GM13977 (cell line): ENCODE results near the gene SLC38A6.

ENCODE experiments used
- DNase-seq: peaks from one replicate; pipeline ENCODE4 v3.0.0; 2012; ENCODE audit warnings: low spot score
- CTCF ChIP-seq: IDR thresholded peaks from 2 replicates; pipeline ENCODE4 v1.5.1; 2012; ENCODE audit warnings: mild to moderate bottlenecking, control low read depth; ENCODE audit not compliant: insufficient read depth; ENCODE audit errors: extremely low read depth, missing control alignments
- in situ Hi-C: fragments of 300-500 bp; cut with MboI; formaldehyde crosslinking; loops from one replicate; pipeline ENCODE4 v1.12.0; 2022; ENCODE audit warnings: low sequenced_read_pairs, low pct_unique_long_range_greater_than_20kb, mixed read lengths, inconsistent platforms; ENCODE audit not compliant: unreplicated experiment

SLC38A6 gene

GRCh38 chr14:61076556-61076955, 95.5 kb downstream of the SLC38A6 start:
- no peak for TF ChIP-seq CTCF
- in situ Hi-C loops = no loop called here
- no peak for DNase-seq

DNA sequence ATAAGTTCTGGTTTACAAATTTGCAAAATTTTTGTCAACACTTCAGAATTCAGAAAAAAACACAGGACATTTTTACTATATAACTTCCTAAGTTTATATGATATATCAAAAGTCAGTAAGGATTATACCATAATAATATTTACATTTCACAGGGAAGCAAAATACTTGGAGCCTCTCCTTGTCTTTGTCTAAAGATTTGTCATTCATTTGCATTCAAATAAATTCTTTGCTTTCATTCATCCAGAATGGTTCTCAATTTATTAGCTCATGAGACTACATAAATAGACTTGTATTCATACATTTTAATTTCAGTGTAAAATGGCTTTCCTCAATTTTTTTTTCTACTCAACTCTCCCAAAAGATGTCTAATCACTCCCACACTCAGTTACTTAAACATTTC, 96.4 kb downstream of the SLC38A6 start:
- in situ Hi-C loops = no loop called here
- TF ChIP-seq CTCF = no peak
- no peak for DNase-seq

DNA sequence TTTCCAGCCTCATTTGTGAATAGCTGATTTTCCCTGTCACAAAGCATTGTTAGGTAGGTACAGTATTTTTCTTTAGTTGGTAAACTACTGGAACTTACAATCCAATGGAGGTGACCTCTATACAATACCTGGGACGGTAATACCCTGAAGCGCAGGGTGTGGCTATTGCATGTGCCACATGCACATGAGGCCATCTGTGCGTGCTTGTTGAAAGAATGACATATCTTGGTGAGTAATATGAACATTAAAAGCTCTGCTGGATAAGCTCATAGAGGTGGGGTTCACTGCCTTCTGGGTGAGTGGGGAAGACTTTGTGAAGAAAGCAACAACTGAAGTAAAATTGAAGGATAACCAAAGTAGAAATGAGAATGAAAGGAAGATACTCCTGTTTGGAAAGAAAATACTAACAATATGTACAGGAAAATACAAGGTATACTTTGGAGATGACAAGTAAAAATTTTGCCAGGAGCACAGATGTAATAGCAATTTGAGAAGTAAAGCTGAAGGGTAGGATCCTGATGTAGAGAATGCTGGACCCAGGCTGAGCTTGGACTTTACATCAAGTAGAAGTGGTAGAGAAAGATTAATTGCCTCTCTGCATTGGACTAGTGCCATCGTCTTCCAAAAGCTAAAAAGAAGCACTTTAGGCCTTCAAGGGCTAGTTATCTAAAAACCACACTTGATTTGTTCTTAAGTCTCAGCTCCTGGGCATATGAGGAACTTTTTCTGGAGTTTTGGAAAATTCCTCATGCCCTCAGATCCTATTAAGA, 97.1 kb downstream of the SLC38A6 start:
- in situ Hi-C loops = no loop called here
- no peak for DNase-seq
- TF ChIP-seq CTCF = no peak

DNA sequence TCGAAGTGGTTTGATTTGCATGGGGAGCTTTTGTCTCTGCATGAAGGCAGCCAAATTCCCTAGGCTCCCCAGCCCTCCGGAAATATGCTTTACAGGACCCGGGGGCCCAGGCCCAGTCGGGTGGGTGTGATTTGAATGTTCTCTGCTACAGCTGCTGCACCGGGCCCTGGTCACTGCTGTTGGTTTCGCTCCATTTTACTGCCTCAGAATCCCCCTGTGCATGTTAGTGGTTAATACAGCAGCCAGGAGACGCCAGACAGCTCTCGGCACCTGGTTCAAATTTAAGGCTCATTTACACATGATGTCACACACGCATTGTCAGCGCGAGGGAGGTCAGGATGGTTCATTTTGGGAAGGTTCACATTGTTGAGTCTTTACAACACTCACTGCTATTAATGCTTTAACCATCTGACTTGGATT, 99.6 kb downstream of the SLC38A6 start:
- no peak for DNase-seq
- no peak for TF ChIP-seq CTCF
- in situ Hi-C loops = no loop called here

- DNase-seq = no peak
- no peak for TF ChIP-seq CTCF
- in situ Hi-C loops = no loop called here
These were observed 107.0 kb downstream of the SLC38A6 start for GRCh38 chr14:61088081-61088480.

DNA sequence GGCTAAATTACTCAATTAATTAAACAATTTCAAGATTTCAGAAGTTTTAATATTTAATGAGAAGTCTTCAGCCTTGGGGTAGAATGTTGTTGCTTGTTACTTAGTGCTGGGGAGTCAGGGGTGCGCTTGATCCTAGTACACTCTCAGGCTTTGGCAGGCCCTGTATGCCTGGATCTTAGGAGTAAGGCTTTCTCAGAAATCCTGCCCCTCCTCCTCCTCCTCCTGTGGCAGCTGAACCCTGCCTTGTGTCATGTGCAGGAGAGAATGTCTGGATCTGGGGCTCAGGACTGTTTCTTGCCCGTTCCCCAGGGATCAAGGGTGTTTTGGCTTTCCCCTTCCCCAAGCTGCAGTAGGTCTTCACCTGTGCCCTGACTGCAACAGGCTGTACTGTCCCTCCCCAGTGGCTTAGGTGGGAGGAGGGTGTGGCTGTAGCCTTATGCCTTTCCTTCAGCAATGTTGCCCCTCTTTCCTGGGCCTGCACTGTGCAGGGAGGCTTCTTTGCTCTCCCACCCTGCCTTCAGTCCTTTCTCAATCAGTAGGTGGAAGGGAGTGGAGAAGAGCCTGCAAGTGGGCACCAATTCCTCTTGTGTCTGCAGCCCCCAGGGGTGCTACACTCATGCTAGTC, 108.2 kb downstream of the SLC38A6 start:
- no peak for DNase-seq
- in situ Hi-C loops = no loop called here
- no peak for TF ChIP-seq CTCF
